Measurements from ENCODE around the gene DENND4B. TPM values are rescaled to one million over a fixed set of nuclear protein-coding genes. Genes with fewer than 3 reads are reported as not detected.
A peak's percentile ranks its signal among the peaks of the same experiment; 100 is the strongest.

DENND4B gene
- total RNA-seq, 1 donor from 2014 or later, result 44.6 TPM

DNA sequence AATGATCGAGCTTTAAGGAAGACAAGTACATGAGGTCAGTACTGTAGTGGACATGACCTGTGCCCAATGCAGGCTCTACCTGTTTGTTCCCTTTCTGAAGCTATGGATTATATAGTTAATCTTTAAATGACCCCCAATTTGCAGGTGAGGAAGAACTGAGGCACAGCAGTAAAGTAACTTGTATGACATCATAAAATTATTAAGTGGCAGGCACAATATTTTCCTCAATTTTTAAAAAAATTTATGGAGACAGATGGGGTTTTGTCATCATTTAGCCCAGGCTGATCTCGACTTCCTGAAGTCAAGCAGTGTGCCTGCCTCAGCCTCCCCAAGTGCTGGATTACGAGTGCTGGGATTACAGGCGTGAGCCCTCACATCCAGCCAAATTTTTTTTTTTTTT lies 20.1 kb downstream of the DENND4B start:
- H3K27ac ChIP-seq (replicated peaks), result no peak overlapping the region
- H3K27me3 ChIP-seq (ENCODE audit: low read depth), result no peaks in the 10 kb centered on the region
- peaks cover 41% of the 10 kb centered on the region for H3K4me1 ChIP-seq
- intact Hi-C loops (cut with micrococcal nuclease), result no loop called here
- DNase-seq, result no peak
- TF ChIP-seq, protein P1, sequence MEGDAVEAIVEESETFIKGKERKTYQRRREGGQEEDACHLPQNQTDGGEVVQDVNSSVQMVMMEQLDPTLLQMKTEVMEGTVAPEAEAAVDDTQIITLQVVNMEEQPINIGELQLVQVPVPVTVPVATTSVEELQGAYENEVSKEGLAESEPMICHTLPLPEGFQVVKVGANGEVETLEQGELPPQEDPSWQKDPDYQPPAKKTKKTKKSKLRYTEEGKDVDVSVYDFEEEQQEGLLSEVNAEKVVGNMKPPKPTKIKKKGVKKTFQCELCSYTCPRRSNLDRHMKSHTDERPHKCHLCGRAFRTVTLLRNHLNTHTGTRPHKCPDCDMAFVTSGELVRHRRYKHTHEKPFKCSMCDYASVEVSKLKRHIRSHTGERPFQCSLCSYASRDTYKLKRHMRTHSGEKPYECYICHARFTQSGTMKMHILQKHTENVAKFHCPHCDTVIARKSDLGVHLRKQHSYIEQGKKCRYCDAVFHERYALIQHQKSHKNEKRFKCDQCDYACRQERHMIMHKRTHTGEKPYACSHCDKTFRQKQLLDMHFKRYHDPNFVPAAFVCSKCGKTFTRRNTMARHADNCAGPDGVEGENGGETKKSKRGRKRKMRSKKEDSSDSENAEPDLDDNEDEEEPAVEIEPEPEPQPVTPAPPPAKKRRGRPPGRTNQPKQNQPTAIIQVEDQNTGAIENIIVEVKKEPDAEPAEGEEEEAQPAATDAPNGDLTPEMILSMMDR (IDR thresholded peaks at IDR 0.05; ENCODE audit: borderline replicate concordance), result no peak
- no peaks in the 10 kb centered on the region for H3K36me3 ChIP-seq
- no peak overlapping the region for H3K4me3 ChIP-seq
- no peaks in the 10 kb centered on the region for H3K9me3 ChIP-seq (replicated peaks)

DNA sequence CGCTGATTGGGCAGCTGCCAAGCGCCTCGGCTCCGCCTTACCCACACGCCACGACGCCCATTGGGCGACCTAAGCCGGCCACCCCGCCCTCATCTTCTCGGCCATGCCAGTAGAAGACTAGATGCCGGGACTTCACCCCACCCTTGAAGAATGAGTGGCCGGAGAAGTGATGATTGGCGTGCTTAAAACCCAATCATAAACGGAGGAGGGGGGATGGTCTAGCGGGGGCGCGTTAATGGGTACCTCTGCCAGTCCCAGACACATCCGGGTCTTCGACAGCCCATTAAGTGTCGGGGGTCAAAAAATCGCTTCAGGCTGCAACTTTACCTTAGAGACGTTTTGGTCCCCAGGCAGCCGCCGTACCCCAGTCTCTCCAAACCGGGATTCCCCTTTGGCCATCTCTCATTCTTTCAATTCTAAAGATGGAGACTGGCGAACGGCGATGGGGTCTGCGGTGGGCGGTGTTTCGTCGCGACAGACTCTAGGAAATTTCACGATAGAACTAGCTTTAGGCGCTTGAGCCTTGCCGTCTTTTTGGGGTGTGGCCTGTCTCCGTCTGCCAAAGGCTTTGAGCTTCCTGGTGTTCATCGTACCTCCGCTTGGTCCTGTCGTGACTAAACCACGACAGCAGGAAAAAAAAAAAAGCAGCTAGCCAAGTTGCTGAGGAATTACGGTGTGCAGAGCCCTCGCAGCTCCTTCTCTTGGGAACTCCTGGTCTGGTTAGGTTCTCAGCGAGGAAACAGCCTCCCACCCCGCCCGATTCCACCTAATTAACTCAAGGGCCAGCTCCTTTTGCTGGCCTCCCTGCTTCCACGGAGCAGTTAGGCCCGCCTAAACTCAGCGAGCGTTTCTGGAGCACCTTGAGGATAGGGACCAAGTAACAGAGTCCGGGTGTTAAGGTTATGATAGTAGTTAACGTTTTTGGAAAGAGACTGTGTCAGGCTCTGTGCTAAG lies 23.3 kb downstream of the DENND4B start, which contains the start of gene GATAD2B:
Gene GATAD2B (minus strand): TSS at position 1 of the 954 bp plus-strand sequence. CDS start 94,625 bp downstream, outside the sequence.
- Histone ChIP-seq H3K4me1 (peaks cover 61% of the 10 kb centered on the region), H3K27ac (replicated peaks) (peak within 1 kb of the TSS; percentile 93), H3K9me3 (replicated peaks) (no peaks in the 10 kb centered on the region), H3K4me3 (peak within 1 kb of the TSS; percentile 91), H3K36me3 (no peaks in the 10 kb centered on the region), H3K27me3 (ENCODE audit: low read depth) (no peaks in the 10 kb centered on the region)
- TF ChIP-seq, protein P1 (IDR thresholded peaks at IDR 0.05; ENCODE audit: borderline replicate concordance), result no peak
- peak; percentile 100 for DNase-seq
- intact Hi-C loops (cut with micrococcal nuclease), result no loop called here

DNA sequence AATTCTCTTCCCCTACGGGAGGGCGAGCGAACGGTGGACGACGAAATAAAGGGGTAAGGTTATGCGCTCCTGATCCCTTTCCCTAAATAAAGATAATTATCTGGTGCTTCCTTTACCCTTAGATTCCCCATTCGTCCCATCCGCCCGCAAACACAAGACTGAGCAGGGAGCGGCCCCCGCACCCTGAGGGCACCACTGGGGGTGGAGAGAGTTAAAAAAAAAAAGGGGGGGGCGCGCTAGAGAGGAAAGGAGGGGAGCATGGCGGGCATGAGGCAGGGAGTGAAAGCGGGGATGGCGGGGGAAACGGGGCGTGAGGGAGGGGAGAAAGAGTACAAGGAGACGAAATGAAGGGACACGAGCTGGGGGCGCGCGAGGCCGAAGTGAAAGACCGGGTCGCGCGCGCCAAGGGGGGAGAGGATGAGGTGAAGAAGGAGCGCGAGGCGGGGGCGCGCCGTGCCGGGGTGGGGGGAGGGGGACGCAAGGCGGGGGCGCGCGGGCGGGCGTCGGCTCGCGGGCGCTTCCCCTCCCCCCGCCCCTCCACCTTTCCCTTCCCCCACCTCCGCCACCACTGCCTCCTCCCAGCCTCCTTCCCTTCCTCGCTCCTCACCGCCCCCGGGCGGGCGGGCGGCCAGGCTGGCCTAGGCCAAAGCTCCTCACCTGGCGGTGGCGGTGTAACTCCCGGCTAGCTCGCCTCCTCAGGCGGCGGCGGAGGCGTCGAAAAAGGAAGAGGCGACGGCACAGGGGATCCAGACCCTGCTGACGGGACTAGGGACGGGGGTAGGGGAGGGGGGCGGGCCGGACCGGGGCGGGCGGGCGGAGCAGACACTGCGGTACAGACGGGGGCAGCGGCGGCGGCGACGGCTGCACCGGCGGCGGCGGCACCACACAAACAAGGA lies 24.2 kb downstream of the DENND4B start:
- Histone ChIP-seq H3K27me3 (ENCODE audit: low read depth) (no peaks in the 10 kb centered on the region), H3K4me3 (peak overlapping the region; percentile 91), H3K27ac (replicated peaks) (peak overlapping the region; percentile 93), H3K4me1 (peaks cover 65% of the 10 kb centered on the region), H3K9me3 (replicated peaks) (no peaks in the 10 kb centered on the region), H3K36me3 (peaks cover 3% of the 10 kb centered on the region)
- DNase-seq, result peak; percentile 43
- TF ChIP-seq, protein P1 (IDR thresholded peaks at IDR 0.05; ENCODE audit: borderline replicate concordance), result peak; percentile 19
- intact Hi-C loops (cut with micrococcal nuclease), result no loop called here

DNA sequence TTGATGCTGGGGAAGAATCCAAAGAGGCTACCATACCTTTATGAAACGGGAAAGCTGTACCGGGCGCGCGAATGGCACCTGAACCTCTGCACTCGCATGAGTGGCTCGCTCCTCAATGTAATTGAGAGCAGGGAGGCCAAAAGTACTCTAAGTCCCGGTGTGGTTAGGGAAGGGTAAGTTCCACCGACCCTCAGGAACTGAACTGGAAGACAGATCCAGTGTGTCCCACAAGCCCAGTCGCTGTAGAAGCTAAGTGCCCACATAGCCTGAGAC lies 24.8 kb downstream of the DENND4B start:
- no peaks in the 10 kb centered on the region for H3K27me3 ChIP-seq (ENCODE audit: low read depth)
- TF ChIP-seq, protein P1 (IDR thresholded peaks at IDR 0.05; ENCODE audit: borderline replicate concordance), result no peak
- DNase-seq, result no peak
- H3K27ac ChIP-seq (replicated peaks), result peak overlapping the region; percentile 93
- H3K36me3 ChIP-seq, result peaks cover 4% of the 10 kb centered on the region
- H3K9me3 ChIP-seq (replicated peaks), result no peaks in the 10 kb centered on the region
- peak overlapping the region; percentile 91 for H3K4me3 ChIP-seq
- intact Hi-C loops (cut with micrococcal nuclease), result no loop called here
- H3K4me1 ChIP-seq, result peaks cover 68% of the 10 kb centered on the region

DNA sequence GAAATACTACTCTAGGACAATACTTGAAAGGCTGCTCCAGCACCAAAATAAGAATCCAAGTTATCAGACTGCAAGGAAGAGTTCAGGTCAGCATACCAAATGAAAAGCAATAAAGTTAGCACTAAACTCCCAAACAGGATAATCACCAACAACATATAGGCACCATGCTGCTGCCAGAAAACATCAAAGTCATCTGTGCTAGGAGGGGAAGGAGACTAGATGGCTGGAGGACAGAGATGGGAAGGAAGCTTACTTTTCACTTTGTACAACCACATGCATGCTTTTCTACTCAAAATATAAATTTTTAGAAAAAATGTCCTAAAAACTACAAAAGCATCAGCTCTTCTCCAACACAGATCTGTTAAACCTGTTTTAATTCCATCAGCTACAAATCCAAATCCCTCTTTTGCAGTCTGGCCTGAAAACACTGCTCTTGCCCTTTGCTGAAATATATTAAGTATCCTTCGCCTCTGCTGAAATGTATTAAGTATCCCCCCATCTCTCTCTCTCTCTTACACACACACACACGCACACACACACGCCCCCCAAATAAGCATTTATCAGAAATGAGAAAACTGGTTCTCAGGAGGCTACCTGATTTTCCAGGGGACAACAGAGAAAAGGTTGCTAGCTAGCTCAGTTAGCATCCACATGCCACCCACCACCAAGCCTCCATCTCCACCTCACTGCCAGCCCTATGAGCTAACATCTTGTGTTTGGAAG lies 25.3 kb downstream of the DENND4B start:
- no peaks in the 10 kb centered on the region for H3K27me3 ChIP-seq (ENCODE audit: low read depth)
- peaks cover 68% of the 10 kb centered on the region for H3K4me1 ChIP-seq
- intact Hi-C loops (cut with micrococcal nuclease), result no loop called here

More for the DNA sequence above, 25.3 kb downstream of the DENND4B start:
- Histone ChIP-seq H3K27ac (replicated peaks) (peak overlapping the region; percentile 93), H3K9me3 (replicated peaks) (no peaks in the 10 kb centered on the region), H3K4me3 (peak overlapping the region; percentile 91), H3K36me3 (peaks cover 4% of the 10 kb centered on the region)
- TF ChIP-seq, protein P1 (IDR thresholded peaks at IDR 0.05; ENCODE audit: borderline replicate concordance), result no peak
- DNase-seq, result no peak
